ENCODE data around the gene GPC1. TPM values are rescaled to one million over a fixed set of nuclear protein-coding genes. Genes with fewer than 3 reads are reported as not detected.

The GPC1 gene
- total and polyA plus RNA-seq, 10 of the 15 experiments (the other 5 are each of a cell fraction or from before 2014, with no cell fraction given) = 0.06 to 0.77 (median 0.23) TPM; not detected in 3

DNA sequence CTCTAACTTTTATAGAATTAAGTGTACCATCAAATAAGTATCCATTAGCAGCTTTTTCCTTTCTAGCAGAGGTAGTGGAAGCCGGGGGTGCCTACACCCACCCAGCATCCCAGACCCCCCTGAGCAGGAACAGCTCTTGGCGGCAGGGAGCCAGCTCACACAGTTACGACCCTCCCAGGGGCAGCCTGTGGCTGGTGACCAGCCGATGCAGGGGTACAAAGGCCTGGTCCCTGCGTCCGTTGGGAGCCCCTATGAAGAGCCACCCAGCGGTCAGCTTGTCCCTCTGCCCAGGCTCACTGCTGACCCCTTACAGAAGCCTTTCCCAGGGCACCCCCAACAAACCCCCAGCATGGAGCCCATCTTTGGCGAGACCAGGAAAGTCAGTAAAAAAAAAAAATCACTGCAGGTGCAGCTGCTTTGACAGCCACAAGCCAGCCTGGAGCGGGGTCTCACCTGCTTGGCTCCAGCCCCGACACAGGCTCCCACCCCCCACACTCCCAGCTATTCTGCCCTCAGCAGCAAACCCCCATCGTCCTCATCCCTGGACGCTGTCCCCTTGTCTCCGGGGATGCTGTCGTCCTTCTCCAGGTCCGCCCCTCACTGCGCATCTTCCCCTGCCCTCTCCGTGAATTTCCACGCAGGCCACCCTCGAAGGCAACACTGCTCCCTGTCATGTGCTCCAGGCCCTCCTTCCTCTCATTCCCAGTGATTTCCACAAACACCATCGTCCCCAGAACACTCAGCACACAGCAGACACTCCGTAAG lies 43.1 kb downstream of the GPC1 start (continued):
- TF ChIP-seq TCF12 (IDR thresholded peaks at IDR 0.05; ENCODE audit: low read depth, low read length) = no peak
- no peak for TF ChIP-seq YY1 (IDR thresholded peaks at IDR 0.05; ENCODE audit: low read depth, low read length)
- TF ChIP-seq WRNIP1 (IDR thresholded peaks at IDR 0.05; ENCODE audit: borderline replicate concordance, low read depth, low read length) = no peak
- TF ChIP-seq, protein P1, sequence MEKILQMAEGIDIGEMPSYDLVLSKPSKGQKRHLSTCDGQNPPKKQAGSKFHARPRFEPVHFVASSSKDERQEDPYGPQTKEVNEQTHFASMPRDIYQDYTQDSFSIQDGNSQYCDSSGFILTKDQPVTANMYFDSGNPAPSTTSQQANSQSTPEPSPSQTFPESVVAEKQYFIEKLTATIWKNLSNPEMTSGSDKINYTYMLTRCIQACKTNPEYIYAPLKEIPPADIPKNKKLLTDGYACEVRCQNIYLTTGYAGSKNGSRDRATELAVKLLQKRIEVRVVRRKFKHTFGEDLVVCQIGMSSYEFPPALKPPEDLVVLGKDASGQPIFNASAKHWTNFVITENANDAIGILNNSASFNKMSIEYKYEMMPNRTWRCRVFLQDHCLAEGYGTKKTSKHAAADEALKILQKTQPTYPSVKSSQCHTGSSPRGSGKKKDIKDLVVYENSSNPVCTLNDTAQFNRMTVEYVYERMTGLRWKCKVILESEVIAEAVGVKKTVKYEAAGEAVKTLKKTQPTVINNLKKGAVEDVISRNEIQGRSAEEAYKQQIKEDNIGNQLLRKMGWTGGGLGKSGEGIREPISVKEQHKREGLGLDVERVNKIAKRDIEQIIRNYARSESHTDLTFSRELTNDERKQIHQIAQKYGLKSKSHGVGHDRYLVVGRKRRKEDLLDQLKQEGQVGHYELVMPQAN (conservative IDR thresholded peaks at IDR 0.05) = no peak
- no peak for TF ChIP-seq ZNF24 (IDR thresholded peaks at IDR 0.05)
- no peak for TF ChIP-seq FOXM1 (IDR thresholded peaks at IDR 0.05; ENCODE audit: low read depth, low read length)
- no peak for TF ChIP-seq NFYB (IDR thresholded peaks at IDR 0.05; ENCODE audit: insufficient read depth, low read depth, low read length)
- no peak for TF ChIP-seq NFXL1 (IDR thresholded peaks at IDR 0.05; ENCODE audit: borderline replicate concordance)

DNA sequence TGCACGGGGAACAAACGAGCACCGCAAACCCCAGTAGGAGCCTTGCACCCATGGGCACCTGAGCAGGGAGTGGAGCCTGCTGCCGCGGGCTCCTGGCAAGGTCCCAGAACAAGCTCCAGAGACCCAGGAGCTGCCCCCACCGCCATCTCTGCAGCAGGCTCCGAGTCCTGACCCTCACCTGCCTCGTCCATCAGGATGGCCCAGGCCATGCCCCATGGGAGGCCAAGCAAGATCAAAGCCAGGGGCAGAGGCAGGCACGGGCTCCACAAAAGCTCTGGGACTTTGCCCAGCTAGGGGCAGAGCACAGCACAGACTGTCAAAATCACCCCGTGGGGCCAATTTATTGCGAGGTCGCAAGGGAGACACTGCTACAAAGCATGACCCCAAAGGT lies 43.6 kb downstream of the GPC1 start:
- intact Hi-C loops (cut with micrococcal nuclease; ENCODE audit: unreplicated experiment) = no loop called here
- in situ Hi-C loops (cut with MboI) = no loop called here
- ATAC-seq (no peak), DNase-seq (ENCODE audit: low read depth, low spot score) (no peak), FAIRE-seq (no peak)
- no peak overlapping the region for H3K4me2 ChIP-seq (ENCODE audit: control insufficient read depth, insufficient read depth)
- no peak overlapping the region for H3K27ac ChIP-seq (ENCODE audit: control insufficient read depth, insufficient read depth)
- H3K4me1 ChIP-seq (ENCODE audit: control insufficient read depth, insufficient read depth, low read length) = no peaks in the 10 kb centered on the region
- H2AFZ ChIP-seq (ENCODE audit: control insufficient read depth, low read depth, low read length) = no peak overlapping the region
- H3K79me2 ChIP-seq (ENCODE audit: control insufficient read depth, insufficient read depth, low read length) = no peaks in the 10 kb centered on the region
- no peaks in the 10 kb centered on the region for H4K20me1 ChIP-seq (ENCODE audit: control insufficient read depth, insufficient read depth)
- BruUV-seq (replicated peaks) = no TSS peak
- no peaks in the 10 kb centered on the region for H3K27me3 ChIP-seq (replicated peaks in 1 of 2; ENCODE audit: control insufficient read depth in 2 of 2, insufficient read depth in 2 of 2, low read length in 1 of 2)
- 79% methylated on average over 12 of the region's 12 CpGs for WGBS (ENCODE audit: insufficient coverage, insufficient replicate concordance, low lambda C conversion rate, missing lambda C conversion rate)
- ChIA-PET CTCF (no interaction called here), RAD21 (ENCODE audit: unreplicated experiment) (no interaction called here), SMC1A (ENCODE audit: uncharacterized antibody, unreplicated experiment) (no interaction called here), POLR2A (no interaction called here)
- H3K4me3 ChIP-seq = no peak overlapping the region
- H3K36me3 ChIP-seq (ENCODE audit: control insufficient read depth in 2 of 2, insufficient read depth in 2 of 2, low read length in 1 of 2) = no peaks in the 10 kb centered on the region
- no peaks in the 10 kb centered on the region; the same call in 1 of the 3 replicates for H3K9me3 ChIP-seq (replicated peaks; ENCODE audit: control insufficient read depth, insufficient read depth, low read length)
- H3K9ac ChIP-seq (ENCODE audit: control insufficient read depth, insufficient read depth, low read length) = no peak overlapping the region
- TF ChIP-seq NFYB (IDR thresholded peaks at IDR 0.05; ENCODE audit: insufficient read depth, low read depth, low read length) = no peak
- no peak for TF ChIP-seq SMC3 (IDR thresholded peaks at IDR 0.05; ENCODE audit: borderline replicate concordance, low read length)
- TF ChIP-seq, protein P2, sequence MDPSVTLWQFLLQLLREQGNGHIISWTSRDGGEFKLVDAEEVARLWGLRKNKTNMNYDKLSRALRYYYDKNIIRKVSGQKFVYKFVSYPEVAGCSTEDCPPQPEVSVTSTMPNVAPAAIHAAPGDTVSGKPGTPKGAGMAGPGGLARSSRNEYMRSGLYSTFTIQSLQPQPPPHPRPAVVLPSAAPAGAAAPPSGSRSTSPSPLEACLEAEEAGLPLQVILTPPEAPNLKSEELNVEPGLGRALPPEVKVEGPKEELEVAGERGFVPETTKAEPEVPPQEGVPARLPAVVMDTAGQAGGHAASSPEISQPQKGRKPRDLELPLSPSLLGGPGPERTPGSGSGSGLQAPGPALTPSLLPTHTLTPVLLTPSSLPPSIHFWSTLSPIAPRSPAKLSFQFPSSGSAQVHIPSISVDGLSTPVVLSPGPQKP (IDR thresholded peaks at IDR 0.05; ENCODE audit: low read depth, low read length) = no peak
- no peak for TF ChIP-seq ZSCAN29 (IDR thresholded peaks at IDR 0.05)
- TF ChIP-seq, protein P3, sequence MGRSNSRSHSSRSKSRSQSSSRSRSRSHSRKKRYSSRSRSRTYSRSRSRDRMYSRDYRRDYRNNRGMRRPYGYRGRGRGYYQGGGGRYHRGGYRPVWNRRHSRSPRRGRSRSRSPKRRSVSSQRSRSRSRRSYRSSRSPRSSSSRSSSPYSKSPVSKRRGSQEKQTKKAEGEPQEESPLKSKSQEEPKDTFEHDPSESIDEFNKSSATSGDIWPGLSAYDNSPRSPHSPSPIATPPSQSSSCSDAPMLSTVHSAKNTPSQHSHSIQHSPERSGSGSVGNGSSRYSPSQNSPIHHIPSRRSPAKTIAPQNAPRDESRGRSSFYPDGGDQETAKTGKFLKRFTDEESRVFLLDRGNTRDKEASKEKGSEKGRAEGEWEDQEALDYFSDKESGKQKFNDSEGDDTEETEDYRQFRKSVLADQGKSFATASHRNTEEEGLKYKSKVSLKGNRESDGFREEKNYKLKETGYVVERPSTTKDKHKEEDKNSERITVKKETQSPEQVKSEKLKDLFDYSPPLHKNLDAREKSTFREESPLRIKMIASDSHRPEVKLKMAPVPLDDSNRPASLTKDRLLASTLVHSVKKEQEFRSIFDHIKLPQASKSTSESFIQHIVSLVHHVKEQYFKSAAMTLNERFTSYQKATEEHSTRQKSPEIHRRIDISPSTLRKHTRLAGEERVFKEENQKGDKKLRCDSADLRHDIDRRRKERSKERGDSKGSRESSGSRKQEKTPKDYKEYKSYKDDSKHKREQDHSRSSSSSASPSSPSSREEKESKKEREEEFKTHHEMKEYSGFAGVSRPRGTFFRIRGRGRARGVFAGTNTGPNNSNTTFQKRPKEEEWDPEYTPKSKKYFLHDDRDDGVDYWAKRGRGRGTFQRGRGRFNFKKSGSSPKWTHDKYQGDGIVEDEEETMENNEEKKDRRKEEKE (IDR thresholded peaks at IDR 0.05) = no peak
- TF ChIP-seq RELA (IDR thresholded peaks at IDR 0.05; ENCODE audit: borderline replicate concordance, partially characterized antibody) = no peak
- no peak for TF ChIP-seq IKZF2 (IDR thresholded peaks at IDR 0.05)
- TF ChIP-seq, protein P4, sequence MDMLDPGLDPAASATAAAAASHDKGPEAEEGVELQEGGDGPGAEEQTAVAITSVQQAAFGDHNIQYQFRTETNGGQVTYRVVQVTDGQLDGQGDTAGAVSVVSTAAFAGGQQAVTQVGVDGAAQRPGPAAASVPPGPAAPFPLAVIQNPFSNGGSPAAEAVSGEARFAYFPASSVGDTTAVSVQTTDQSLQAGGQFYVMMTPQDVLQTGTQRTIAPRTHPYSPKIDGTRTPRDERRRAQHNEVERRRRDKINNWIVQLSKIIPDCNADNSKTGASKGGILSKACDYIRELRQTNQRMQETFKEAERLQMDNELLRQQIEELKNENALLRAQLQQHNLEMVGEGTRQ (IDR thresholded peaks at IDR 0.05; ENCODE audit: borderline replicate concordance, low read depth, low read length) = no peak
- no peak for TF ChIP-seq ATF7 (IDR thresholded peaks at IDR 0.05; ENCODE audit: low read depth)
